Duodenal mucosa (tissue), 2 donors: ENCODE results near the gene NOS1.
A peak's percentile ranks its signal among the peaks of the same experiment; 100 is the strongest.
"Not testable (repeated sequence)": the region's sequence is repeated elsewhere in the genome, so short reads cannot be mapped to it uniquely, and the experiment has no call there.

Source experiments
- H3K27ac ChIP-seq: one replicate; pipeline ENCODE4 v1.7.0; 2013; ENCODE audit warnings: low read depth, low read length
- H3K27me3 ChIP-seq, 2 donors: one replicate each; pipeline ENCODE4 v1.7.0; 2013; ENCODE audit warnings: low read length in 2 of 2, control low read depth in 1 of 2; ENCODE audit not compliant: insufficient read depth in 2 of 2, control insufficient read depth in 1 of 2
- H3K36me3 ChIP-seq, 2 donors: one replicate each; pipeline ENCODE4 v1.7.0; 2013; ENCODE audit warnings: low read length in 2 of 2, control low read depth in 1 of 2; ENCODE audit not compliant: insufficient read depth in 2 of 2, control insufficient read depth in 1 of 2
- H3K4me1 ChIP-seq, 2 donors: one replicate each; pipeline ENCODE4 v1.7.0; 2013; ENCODE audit warnings: low read length in 2 of 2, control low read depth in 1 of 2; ENCODE audit not compliant: insufficient read depth in 2 of 2, control insufficient read depth in 1 of 2
- H3K4me3 ChIP-seq, 2 donors: one replicate each; pipeline ENCODE4 v1.7.0; 2013; ENCODE audit warnings: low read length in 2 of 2, low read depth in 1 of 2
- H3K9ac ChIP-seq, 2 donors: one replicate each; pipeline ENCODE4 v1.7.0; 2013; ENCODE audit warnings: low read length in 2 of 2, low read depth in 1 of 2
- H3K9me3 ChIP-seq, 2 donors: one replicate each; pipeline ENCODE4 v1.7.0; 2013; ENCODE audit warnings: low read length in 2 of 2, control low read depth in 1 of 2; ENCODE audit not compliant: control insufficient read depth in 1 of 2

Gene NOS1

GRCh38 chr12:117188961-117189724, 172.3 kb downstream of the NOS1 start:
- Histone ChIP-seq H3K4me1 (peaks cover 14% of the 10 kb centered on the region in 2 donors), H3K36me3 (peaks cover 6 to 25% of the 10 kb centered on the region in 2 donors), H3K27ac (peak overlapping the region; percentile 24), H3K27me3 (no peaks in the 10 kb centered on the region), H3K9ac (peak overlapping the region; percentile 51 to 58), H3K4me3 (peak overlapping the region; percentile 87 to 89), H3K9me3 (peaks cover 0 to 3% of the 10 kb centered on the region in 2 donors)

DNA sequence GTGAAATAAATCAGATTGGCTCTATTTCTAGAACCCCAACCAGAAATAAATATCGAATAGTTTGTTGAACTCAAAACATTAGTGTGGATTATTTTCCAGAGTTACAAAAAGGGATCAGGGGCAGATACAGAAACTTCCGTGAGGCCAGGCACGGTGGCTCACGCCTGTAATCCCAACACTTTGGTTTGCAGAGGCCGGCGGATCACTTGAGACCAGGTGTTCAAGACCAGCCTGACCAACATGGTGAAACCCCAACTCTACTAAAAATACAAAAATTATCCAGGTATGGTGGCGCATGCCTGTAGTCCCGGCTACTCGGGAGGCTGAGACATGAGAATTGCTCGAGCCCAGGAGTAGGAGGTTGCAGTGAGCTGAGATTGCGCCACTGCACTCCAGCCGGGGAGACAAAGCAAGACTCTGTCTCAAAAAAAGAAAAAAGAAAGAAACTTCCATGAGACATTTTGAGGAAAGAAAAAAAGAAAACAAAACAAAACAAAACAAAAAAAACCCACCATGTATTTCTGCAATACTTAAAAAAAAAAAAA, 173.2 kb downstream of the NOS1 start:
- Histone ChIP-seq H3K9me3 (no peaks in the 10 kb centered on the region), H3K9ac (no peak overlapping the region), H3K36me3 (peaks cover 8 to 28% of the 10 kb centered on the region in 2 donors), H3K4me3 (no peak overlapping the region), H3K4me1 (peaks cover 14% of the 10 kb centered on the region in 2 donors), H3K27ac (peak overlapping the region; percentile 44), H3K27me3 (no peaks in the 10 kb centered on the region)

- no peaks in the 10 kb centered on the region for H3K9me3 ChIP-seq
- no peak overlapping the region for H3K4me3 ChIP-seq
- no peak overlapping the region for H3K9ac ChIP-seq
- H3K36me3 ChIP-seq: peaks cover 8 to 33% of the 10 kb centered on the region in 2 donors
- peaks cover 14% of the 10 kb centered on the region in 2 donors for H3K4me1 ChIP-seq
- H3K27me3 ChIP-seq: no peaks in the 10 kb centered on the region
- H3K27ac ChIP-seq: no peak overlapping the region
Measured at GRCh38 chr12:117187421-117187820, 174.0 kb downstream of the NOS1 start.

- Histone ChIP-seq H3K27ac (no peak overlapping the region), H3K4me1 (peaks cover 0 to 4% of the 10 kb centered on the region in 2 donors), H3K27me3 (no peaks in the 10 kb centered on the region), H3K9me3 (no peaks in the 10 kb centered on the region), H3K9ac (no peak overlapping the region), H3K36me3 (peaks cover 19 to 67% of the 10 kb centered on the region in 2 donors), H3K4me3 (no peak overlapping the region)
Measured at GRCh38 chr12:117182866-117183265, 178.6 kb downstream of the NOS1 start.

DNA sequence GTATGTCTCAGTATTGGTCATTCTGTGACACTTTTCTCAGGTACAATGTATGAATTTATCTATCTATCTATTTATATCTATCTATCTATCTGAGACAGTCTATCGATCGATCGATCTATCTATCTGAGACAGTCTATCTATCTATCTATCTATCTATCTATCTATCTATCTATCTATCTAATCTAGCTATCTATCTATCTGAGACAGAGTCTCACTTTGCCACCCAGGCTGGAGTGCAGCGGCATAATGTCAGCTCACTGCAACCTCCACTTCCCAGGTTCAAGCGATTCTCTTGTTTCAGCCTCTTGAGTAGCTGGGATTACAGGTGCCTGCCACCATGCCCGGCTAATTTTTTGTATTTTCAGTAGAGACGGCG, 180.0 kb downstream of the NOS1 start:
- H3K36me3 ChIP-seq: peaks cover 23 to 76% of the 10 kb centered on the region in 2 donors

GRCh38 chr12:117180758-117181467, 180.5 kb downstream of the NOS1 start:
- Histone ChIP-seq H3K4me1 (no peaks in the 10 kb centered on the region), H3K36me3 (peaks cover 23 to 76% of the 10 kb centered on the region in 2 donors), H3K9ac (no peak overlapping the region), H3K27ac (no peak overlapping the region), H3K4me3 (no peak overlapping the region), H3K9me3 (no peaks in the 10 kb centered on the region), H3K27me3 (no peaks in the 10 kb centered on the region)

More for the DNA sequence above, 180.0 kb downstream of the NOS1 start:
- H3K27me3 ChIP-seq, H3K9ac ChIP-seq, H3K27ac ChIP-seq, H3K9me3 ChIP-seq, H3K4me3 ChIP-seq, H3K4me1 ChIP-seq: not testable (repeated sequence)

- Histone ChIP-seq H3K4me3 (no peak overlapping the region), H3K27me3 (no peaks in the 10 kb centered on the region), H3K9me3 (no peaks in the 10 kb centered on the region), H3K27ac (no peak overlapping the region), H3K9ac (no peak overlapping the region), H3K36me3 (peaks cover 25 to 77% of the 10 kb centered on the region in 2 donors), H3K4me1 (no peaks in the 10 kb centered on the region)
Measured at GRCh38 chr12:117178745-117179144, 182.7 kb downstream of the NOS1 start.

GRCh38 chr12:117178301-117178700, 183.1 kb downstream of the NOS1 start:
- no peaks in the 10 kb centered on the region for H3K4me1 ChIP-seq
- H3K4me3 ChIP-seq: no peak overlapping the region
- H3K27me3 ChIP-seq: no peaks in the 10 kb centered on the region
- H3K27ac ChIP-seq: no peak overlapping the region
- H3K9ac ChIP-seq: no peak overlapping the region
- H3K36me3 ChIP-seq: peaks cover 26 to 78% of the 10 kb centered on the region in 2 donors
- H3K9me3 ChIP-seq: no peaks in the 10 kb centered on the region

- Histone ChIP-seq H3K9ac (no peak overlapping the region), H3K36me3 (peaks cover 33 to 78% of the 10 kb centered on the region in 2 donors), H3K9me3 (no peaks in the 10 kb centered on the region), H3K4me1 (no peaks in the 10 kb centered on the region), H3K4me3 (no peak overlapping the region), H3K27me3 (no peaks in the 10 kb centered on the region), H3K27ac (no peak overlapping the region)
Measured at GRCh38 chr12:117172168-117172567, 189.3 kb downstream of the NOS1 start.

GRCh38 chr12:117171499-117172162, 189.8 kb downstream of the NOS1 start:
- H3K36me3 ChIP-seq: peaks cover 35 to 79% of the 10 kb centered on the region in 2 donors

More at GRCh38 chr12:117171499-117172162, 189.8 kb downstream of the NOS1 start:
- H3K27ac ChIP-seq: no peak overlapping the region
- no peaks in the 10 kb centered on the region for H3K9me3 ChIP-seq
- H3K9ac ChIP-seq: no peak overlapping the region
- H3K4me1 ChIP-seq: no peaks in the 10 kb centered on the region
- no peaks in the 10 kb centered on the region for H3K27me3 ChIP-seq
- H3K4me3 ChIP-seq: no peak overlapping the region
